SKM-1 treated with dmso at 0.1 percent for 144 hours (cell line): ENCODE data around the gene EMX2.

Experiments
- DNase-seq: peaks from one replicate; lab custom pipeline; 2025; ENCODE audit not compliant: unreplicated experiment; lab: John Stamatoyannopoulos, UW

Gene EMX2

DNA sequence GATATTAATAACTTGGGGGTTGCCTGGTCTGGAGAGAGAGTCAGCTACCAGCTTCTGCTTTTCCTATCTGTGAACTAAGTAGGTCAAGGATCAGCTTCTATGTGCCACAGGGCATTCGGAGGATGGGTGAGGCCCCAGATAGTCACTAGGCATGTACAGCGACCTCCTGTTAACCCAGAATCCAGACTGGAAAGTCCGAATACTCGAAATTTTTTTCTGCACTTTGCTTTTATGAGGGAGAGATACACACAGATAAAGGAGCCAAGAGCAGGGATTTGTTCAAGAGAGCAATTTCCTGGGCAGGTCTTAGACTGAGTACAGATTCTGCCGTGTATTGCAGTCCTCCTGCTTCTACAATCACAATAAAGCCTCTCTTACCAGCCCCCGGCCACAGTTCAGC is 54.2 kb downstream of the EMX2 start:
- DNase-seq = no peak

- DNase-seq = no peak
These were observed 54.7 kb downstream of the EMX2 start for GRCh38 chr10:117597216-117597615.
